HepG2 (cell line): Measurements from ENCODE around the gene KLF16. TPM values are rescaled to one million over a fixed set of nuclear protein-coding genes. Genes with fewer than 3 reads are reported as not detected.
A peak's percentile ranks its signal among the peaks of the same experiment; 100 is the strongest.

Experiments used
- ETV6 ChIP-seq: sonication (generic); formaldehyde crosslinking; conservative IDR thresholded peaks from 2 replicates; pipeline ENCODE4 v1.4.0; 2020; ENCODE audit warnings: missing genetic modification reagents
- HMG20B ChIP-seq: conservative IDR thresholded peaks from 2 replicates; pipeline ENCODE4 v1.6.1; 2016; ENCODE audit warnings: missing genetic modification reagents, missing compliant biosample characterization
- ISX ChIP-seq: sonication (generic); formaldehyde crosslinking; conservative IDR thresholded peaks from 2 replicates; pipeline ENCODE4 v1.5.0; 2020; ENCODE audit warnings: missing genetic modification reagents
- KLF12 ChIP-seq: sonication (generic); formaldehyde crosslinking; IDR thresholded peaks from 2 replicates; pipeline ENCODE4 v1.4.0; 2020; ENCODE audit warnings: missing genetic modification reagents, borderline replicate concordance
- MAFG ChIP-seq: sonication (generic); formaldehyde crosslinking; IDR thresholded peaks from 2 replicates; pipeline ENCODE4 v1.5.1; 2020; ENCODE audit warnings: mild to moderate bottlenecking, missing genetic modification reagents
- POLR2G ChIP-seq: fragments of 200-400 bp; formaldehyde crosslinking; IDR thresholded peaks from 2 replicates; pipeline ENCODE4 v1.6.1; 2018; ENCODE audit warnings: mild to moderate bottlenecking, low read depth, low read length, moderate library complexity
- PRPF4 ChIP-seq: fragments of 200-400 bp; formaldehyde crosslinking; IDR thresholded peaks from 2 replicates; pipeline ENCODE4 v1.6.1; 2016; ENCODE audit warnings: low read length, low read depth; ENCODE audit not compliant: poor library complexity, severe bottlenecking
- RAD51 ChIP-seq: fragments of 450-650 bp; IDR thresholded peaks from 2 replicates; pipeline ENCODE4 v1.6.1; 2016; ENCODE audit warnings: borderline replicate concordance
- SP2 ChIP-seq: sonication (generic); formaldehyde crosslinking; IDR thresholded peaks from 2 replicates; pipeline ENCODE4 v1.5.1; 2020; ENCODE audit warnings: mild to moderate bottlenecking, missing genetic modification reagents
- ZFP82 ChIP-seq: sonication (generic); formaldehyde crosslinking; IDR thresholded peaks from 2 replicates; pipeline ENCODE4 v1.5.1; 2020; ENCODE audit warnings: mild to moderate bottlenecking, missing genetic modification reagents, borderline replicate concordance
- ZNF292 ChIP-seq: sonication (generic); formaldehyde crosslinking; IDR thresholded peaks from 2 replicates; pipeline ENCODE4 v1.8.1; 2022; ENCODE audit warnings: mild to moderate bottlenecking, low read depth, missing genetic modification reagents, borderline replicate concordance
- ZNF383 ChIP-seq: sonication (generic); formaldehyde crosslinking; IDR thresholded peaks from 2 replicates; pipeline ENCODE4 v1.4.0; 2020; ENCODE audit warnings: missing genetic modification reagents, mild to moderate bottlenecking, borderline replicate concordance
- ZNF562 ChIP-seq: sonication (generic); formaldehyde crosslinking; IDR thresholded peaks from 2 replicates; pipeline ENCODE4 v1.8.0; 2022; ENCODE audit warnings: missing genetic modification reagents, borderline replicate concordance
- ZNF660 ChIP-seq: sonication (generic); formaldehyde crosslinking; IDR thresholded peaks from 2 replicates; pipeline ENCODE4 v1.5.1; 2020; ENCODE audit warnings: mild to moderate bottlenecking, low read depth, missing genetic modification reagents, borderline replicate concordance
- ZNF7 ChIP-seq: IDR thresholded peaks from 2 replicates; pipeline ENCODE4 v1.6.1; 2016; ENCODE audit warnings: missing biosample characterization, missing genetic modification reagents
- ZNF766 ChIP-seq: sonication (generic); formaldehyde crosslinking; IDR thresholded peaks from 2 replicates; pipeline ENCODE4 v1.5.0; 2020; ENCODE audit warnings: missing genetic modification reagents, borderline replicate concordance
- ZNF850 ChIP-seq: sonication (generic); formaldehyde crosslinking; conservative IDR thresholded peaks from 2 replicates; pipeline ENCODE4 v1.9.0; 2021; ENCODE audit warnings: mild to moderate bottlenecking, missing genetic modification reagents
- polyA plus RNA-seq, 8 experiments: library from polyadenylated mRNA; depleted of rRNA in 3 of 8; stranded (reverse) in 7 of 8; unstranded in 1 of 8; fragments of >200 nt; fragmentation: Illumina TruSeq in 4 of 8; extraction: Trizol in 4 of 8; gene quantifications; 2 replicates each; pipeline versions ENCODE4 v1.2.1 to v1.2.3, GENCODE V29; 2011 to 2016; ENCODE audit warnings: low read depth in 4 of 8, missing spikeins in 1 of 8, mixed read lengths in 1 of 8; ENCODE audit not compliant: insufficient read depth in 1 of 8
- total RNA-seq, 5 experiments: library from RNA; depleted of rRNA; stranded (reverse); fragments of >200 nt; fragmentation: Illumina TruSeq; extraction: Trizol; gene quantifications; 2 replicates each; pipeline ENCODE4 v1.2.3, GENCODE V29; 2016; ENCODE audit warnings: low read depth in 1 of 5
- TF ChIP-seq, protein P1 (sequence below): sonication (generic); formaldehyde crosslinking; IDR thresholded peaks from 2 replicates; pipeline ENCODE4 v1.8.0; 2022; ENCODE audit warnings: missing genetic modification reagents, mild to moderate bottlenecking, moderate library complexity, borderline replicate concordance
- TF ChIP-seq, protein P2 (sequence below): sonication (generic); formaldehyde crosslinking; IDR thresholded peaks from 2 replicates; pipeline ENCODE4 v1.4.0; 2020; ENCODE audit warnings: mild to moderate bottlenecking, low read depth, missing genetic modification reagents
- TF ChIP-seq, protein P3 (sequence below): IDR thresholded peaks from 2 replicates; pipeline ENCODE4 v1.6.1; 2016; ENCODE audit warnings: mild to moderate bottlenecking
- TF ChIP-seq, protein P4 (sequence below): sonication (generic); formaldehyde crosslinking; IDR thresholded peaks from 2 replicates; pipeline ENCODE4 v1.4.0; 2020; ENCODE audit warnings: missing genetic modification reagents, mild to moderate bottlenecking, borderline replicate concordance
- TF ChIP-seq, protein P5 (sequence below): sonication (generic); formaldehyde crosslinking; IDR thresholded peaks from 2 replicates; pipeline ENCODE4 v1.4.0; 2020; ENCODE audit warnings: missing genetic modification reagents
- TF ChIP-seq, protein P6 (sequence below): sonication (generic); formaldehyde crosslinking; IDR thresholded peaks from 2 replicates; pipeline ENCODE4 v1.8.0; 2022; ENCODE audit warnings: missing genetic modification reagents, low read depth, mild to moderate bottlenecking, borderline replicate concordance

KLF16 gene
- total and polyA plus RNA-seq, 2 of the 13 experiments (the other 11 are each of a cell fraction or from before 2014, with no cell fraction given) = 3.5 to 6.7 TPM

DNA sequence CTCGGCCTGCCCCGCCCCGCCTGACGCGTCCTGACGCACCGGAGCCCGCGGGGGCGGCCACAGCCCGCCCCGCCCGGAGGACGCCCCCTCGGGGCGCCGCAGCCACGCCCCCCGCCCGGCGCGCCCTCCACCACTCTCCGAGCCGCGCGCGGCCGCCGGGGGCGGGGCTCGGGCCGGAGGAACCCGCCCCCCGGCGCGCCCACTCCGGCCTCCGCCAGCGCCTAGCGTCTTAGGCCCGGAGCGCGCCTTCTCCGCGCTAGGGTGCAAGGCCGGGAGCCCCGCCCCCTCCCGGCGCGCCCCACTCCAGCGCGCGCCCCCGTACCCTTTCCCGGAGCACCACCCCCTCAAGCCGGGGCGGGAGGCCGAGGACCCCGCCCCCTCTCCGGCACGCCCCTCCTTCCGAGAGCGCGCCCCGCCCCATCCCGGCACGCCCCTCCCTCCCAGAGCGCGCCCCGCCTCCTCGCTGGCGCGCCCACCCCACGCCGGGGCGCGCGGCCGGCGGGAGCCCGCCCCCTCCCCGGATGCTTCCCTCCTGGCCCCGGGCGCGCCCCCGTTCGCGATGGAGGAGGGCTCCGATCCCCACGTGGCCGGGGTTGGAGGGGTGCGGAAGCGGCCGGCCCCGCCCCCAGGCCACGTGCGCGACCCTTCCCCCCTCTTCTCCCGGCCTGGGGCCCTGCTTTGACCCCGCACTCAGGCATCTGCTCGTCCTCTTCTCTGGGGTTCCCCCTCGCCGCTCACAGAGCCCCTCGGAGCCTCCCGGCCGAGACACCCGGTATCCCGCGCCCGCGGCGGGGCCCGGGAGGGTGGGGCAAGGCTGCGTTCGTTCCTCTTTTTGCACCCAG, 480 bp upstream of the KLF16 start (continued):
- TF ChIP-seq, protein P1, sequence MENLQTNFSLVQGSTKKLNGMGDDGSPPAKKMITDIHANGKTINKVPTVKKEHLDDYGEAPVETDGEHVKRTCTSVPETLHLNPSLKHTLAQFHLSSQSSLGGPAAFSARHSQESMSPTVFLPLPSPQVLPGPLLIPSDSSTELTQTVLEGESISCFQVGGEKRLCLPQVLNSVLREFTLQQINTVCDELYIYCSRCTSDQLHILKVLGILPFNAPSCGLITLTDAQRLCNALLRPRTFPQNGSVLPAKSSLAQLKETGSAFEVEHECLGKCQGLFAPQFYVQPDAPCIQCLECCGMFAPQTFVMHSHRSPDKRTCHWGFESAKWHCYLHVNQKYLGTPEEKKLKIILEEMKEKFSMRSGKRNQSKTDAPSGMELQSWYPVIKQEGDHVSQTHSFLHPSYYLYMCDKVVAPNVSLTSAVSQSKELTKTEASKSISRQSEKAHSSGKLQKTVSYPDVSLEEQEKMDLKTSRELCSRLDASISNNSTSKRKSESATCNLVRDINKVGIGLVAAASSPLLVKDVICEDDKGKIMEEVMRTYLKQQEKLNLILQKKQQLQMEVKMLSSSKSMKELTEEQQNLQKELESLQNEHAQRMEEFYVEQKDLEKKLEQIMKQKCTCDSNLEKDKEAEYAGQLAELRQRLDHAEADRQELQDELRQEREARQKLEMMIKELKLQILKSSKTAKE (CRISPR knock-in tag) = peak; percentile 54; the same call in 1 of the 2 replicates
- no peak for TF ChIP-seq HMG20B (CRISPR knock-in tag)
- no peak for TF ChIP-seq ZNF7 (CRISPR knock-in tag)
- TF ChIP-seq SP2 (CRISPR knock-in tag) = no peak
- TF ChIP-seq, protein P2, sequence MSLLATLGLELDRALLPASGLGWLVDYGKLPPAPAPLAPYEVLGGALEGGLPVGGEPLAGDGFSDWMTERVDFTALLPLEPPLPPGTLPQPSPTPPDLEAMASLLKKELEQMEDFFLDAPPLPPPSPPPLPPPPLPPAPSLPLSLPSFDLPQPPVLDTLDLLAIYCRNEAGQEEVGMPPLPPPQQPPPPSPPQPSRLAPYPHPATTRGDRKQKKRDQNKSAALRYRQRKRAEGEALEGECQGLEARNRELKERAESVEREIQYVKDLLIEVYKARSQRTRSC (CRISPR knock-in tag) = no peak
- peak; percentile 70 for TF ChIP-seq POLR2G
- no peak for TF ChIP-seq ZNF766 (CRISPR knock-in tag)
- no peak for TF ChIP-seq ISX (CRISPR knock-in tag)
- peak; percentile 46; the same call in 1 of the 2 replicates for TF ChIP-seq RAD51
- TF ChIP-seq ZNF383 (CRISPR knock-in tag) = no peak
- no peak for TF ChIP-seq ZNF292 (CRISPR knock-in tag)
- no peak for TF ChIP-seq PRPF4
- TF ChIP-seq, protein P3, sequence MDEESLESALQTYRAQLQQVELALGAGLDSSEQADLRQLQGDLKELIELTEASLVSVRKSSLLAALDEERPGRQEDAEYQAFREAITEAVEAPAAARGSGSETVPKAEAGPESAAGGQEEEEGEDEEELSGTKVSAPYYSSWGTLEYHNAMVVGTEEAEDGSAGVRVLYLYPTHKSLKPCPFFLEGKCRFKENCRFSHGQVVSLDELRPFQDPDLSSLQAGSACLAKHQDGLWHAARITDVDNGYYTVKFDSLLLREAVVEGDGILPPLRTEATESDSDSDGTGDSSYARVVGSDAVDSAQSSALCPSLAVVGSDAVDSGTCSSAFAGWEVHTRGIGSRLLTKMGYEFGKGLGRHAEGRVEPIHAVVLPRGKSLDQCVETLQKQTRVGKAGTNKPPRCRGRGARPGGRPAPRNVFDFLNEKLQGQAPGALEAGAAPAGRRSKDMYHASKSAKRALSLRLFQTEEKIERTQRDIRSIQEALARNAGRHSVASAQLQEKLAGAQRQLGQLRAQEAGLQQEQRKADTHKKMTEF (CRISPR knock-in tag) = peak; percentile 49; the same call in 1 of the 2 replicates
- no peak for TF ChIP-seq ZNF850 (CRISPR knock-in tag)
- TF ChIP-seq KLF12 = no peak
- TF ChIP-seq ETV6 (CRISPR knock-in tag) = no peak
- TF ChIP-seq ZFP82 (CRISPR knock-in tag) = 0 out of 2 replicates have a peak, but pooled peaks have one; percentile 26
- TF ChIP-seq MAFG (CRISPR knock-in tag) = no peak
- TF ChIP-seq, protein P4, sequence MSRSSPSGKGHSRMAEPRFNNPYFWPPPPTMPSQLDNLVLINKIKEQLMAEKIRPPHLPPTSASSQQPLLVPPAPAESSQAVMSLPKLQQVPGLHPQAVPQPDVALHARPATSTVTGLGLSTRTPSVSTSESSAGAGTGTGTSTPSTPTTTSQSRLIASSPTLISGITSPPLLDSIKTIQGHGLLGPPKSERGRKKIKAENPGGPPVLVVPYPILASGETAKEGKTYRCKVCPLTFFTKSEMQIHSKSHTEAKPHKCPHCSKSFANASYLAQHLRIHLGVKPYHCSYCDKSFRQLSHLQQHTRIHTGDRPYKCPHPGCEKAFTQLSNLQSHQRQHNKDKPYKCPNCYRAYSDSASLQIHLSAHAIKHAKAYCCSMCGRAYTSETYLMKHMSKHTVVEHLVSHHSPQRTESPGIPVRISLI (CRISPR knock-in tag) = peak; percentile 29; the same call in 1 of the 2 replicates
- TF ChIP-seq, protein P5, sequence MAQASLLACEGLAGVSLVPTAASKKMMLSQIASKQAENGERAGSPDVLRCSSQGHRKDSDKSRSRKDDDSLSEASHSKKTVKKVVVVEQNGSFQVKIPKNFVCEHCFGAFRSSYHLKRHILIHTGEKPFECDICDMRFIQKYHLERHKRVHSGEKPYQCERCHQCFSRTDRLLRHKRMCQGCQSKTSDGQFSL (CRISPR knock-in tag) = 0 out of 2 replicates have a peak, but pooled peaks have one; percentile 2
- TF ChIP-seq ZNF562 (CRISPR knock-in tag) = no peak
- TF ChIP-seq ZNF660 = no peak
- TF ChIP-seq, protein P6, sequence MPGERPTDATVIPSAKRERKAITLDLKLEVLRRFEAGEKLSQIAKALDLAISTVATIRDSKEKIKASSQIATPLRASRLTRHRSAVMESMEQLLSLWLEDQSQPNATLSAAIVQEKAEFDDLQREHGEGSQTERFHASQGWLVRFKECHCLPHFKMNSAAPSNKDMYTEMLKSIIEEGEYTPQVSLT (CRISPR knock-in tag) = no peak
